Endothelial cell of umbilical vein (primary cell): Measurements from ENCODE around the gene SLC22A7. TPM values are rescaled to one million over a fixed set of nuclear protein-coding genes. Genes with fewer than 3 reads are reported as not detected.

Experiments
- BruUV-seq: library from RNA; stranded (reverse); fragments of 400-500 nt; replicated peaks from 2 replicates; lab custom pipeline; 2021; lab: Mats Ljungman, UMichigan
- CTCF ChIA-PET: fragments of 300-600, 350-600 bp; sonication (Branson Sonifier 250); formaldehyde crosslinking; loops from one replicate; lab custom pipeline; 2021; ENCODE audit warnings: antibody characterized with exemption, inconsistent platforms; lab: Charles Lee
- POLR2A ChIA-PET: fragments of 300-600, 350-600 bp; sonication (Branson Sonifier 250); formaldehyde crosslinking; loops from one replicate; lab custom pipeline; 2021; ENCODE audit warnings: antibody characterized with exemption, inconsistent platforms; lab: Charles Lee
- DNase-seq: peaks from one replicate; pipeline ENCODE4 v3.0.0-alpha.2; 2011; ENCODE audit warnings: low read depth, low spot score
- FAIRE-seq: peaks from 2 replicates; lab custom pipeline; 2011; peaks lifted over from hg19 to GRCh38; lab: Jason Lieb, UNC
- H2AFZ ChIP-seq: 2 replicates; pipeline ENCODE4 v1.6.0; 2012; ENCODE audit warnings: low read depth, low read length, control low read depth, inconsistent platforms
- H3K27ac ChIP-seq: 2 replicates; pipeline ENCODE4 v1.5.1; 2011; ENCODE audit warnings: low read depth, mild to moderate bottlenecking, control low read depth, low read length, moderate library complexity; ENCODE audit not compliant: insufficient read depth
- H3K27me3 ChIP-seq, 2 experiments: 2 replicates each; pipeline versions ENCODE4 v1.6.0 to v1.6.1; 2011; ENCODE audit warnings: low read length in 2 of 2, mixed read lengths in 1 of 2; ENCODE audit not compliant: control insufficient read depth in 2 of 2, insufficient read depth in 2 of 2
- H3K36me3 ChIP-seq, 2 experiments: 2 replicates in 1 of 2; 3 replicates in 1 of 2; pipeline ENCODE4 v1.5.1; 2011; ENCODE audit warnings: low read length in 2 of 2, mild to moderate bottlenecking in 1 of 2, moderate library complexity in 1 of 2; ENCODE audit not compliant: control insufficient read depth in 2 of 2, insufficient read depth in 2 of 2; ENCODE audit errors: extremely low read depth in 1 of 2
- H3K4me1 ChIP-seq: 3 replicates; pipeline ENCODE4 v1.5.1; 2011; ENCODE audit warnings: mild to moderate bottlenecking, low read length; ENCODE audit not compliant: control insufficient read depth, insufficient read depth; ENCODE audit errors: extremely low read depth
- H3K4me2 ChIP-seq: 2 replicates; pipeline ENCODE4 v1.6.1; 2011; ENCODE audit warnings: low read length, control low read depth, mixed read lengths; ENCODE audit not compliant: insufficient read depth
- H3K4me3 ChIP-seq, 3 experiments: fragments of 200-600 bp in 1 of 3; sonication (generic), shearing (Covaris generic) in 1 of 3; replicated peaks in 1 of 3; 2 replicates each; pipeline ENCODE4 v1.5.1; 2011 to 2016; ENCODE audit warnings: control low read depth in 3 of 3, low read length in 3 of 3, mild to moderate bottlenecking in 2 of 3, inconsistent platforms in 1 of 3, low read depth in 1 of 3, moderate library complexity in 1 of 3; ENCODE audit not compliant: insufficient read depth in 1 of 3
- H3K79me2 ChIP-seq: 2 replicates; pipeline ENCODE4 v1.6.0; 2012; ENCODE audit warnings: low read length, inconsistent platforms; ENCODE audit not compliant: control insufficient read depth, insufficient read depth
- H3K9ac ChIP-seq: replicated peaks from 2 replicates; pipeline ENCODE3; 2011; ENCODE audit warnings: low read length, control low read depth; ENCODE audit not compliant: insufficient read depth; ENCODE audit errors: extremely low read depth
- H3K9me1 ChIP-seq: replicated peaks from 3 replicates; pipeline ENCODE4 v1.6.0; 2011; ENCODE audit warnings: mild to moderate bottlenecking, low read length; ENCODE audit not compliant: control insufficient read depth, insufficient read depth; ENCODE audit errors: extremely low read depth
- H3K9me3 ChIP-seq: replicated peaks from 2 replicates; pipeline ENCODE4 v1.5.1; 2012; ENCODE audit warnings: low read length, inconsistent platforms; ENCODE audit not compliant: control insufficient read depth, insufficient read depth
- H4K20me1 ChIP-seq: replicated peaks from 2 replicates; pipeline ENCODE3; 2011; ENCODE audit warnings: mild to moderate bottlenecking, low read length; ENCODE audit not compliant: control insufficient read depth, insufficient read depth; ENCODE audit errors: extremely low read depth
- CTCF ChIP-seq, 2 donors: IDR thresholded peaks; 1 replicate in 1 of 2; 2 replicates in 1 of 2; pipeline ENCODE4 v1.5.1; 2011; ENCODE audit warnings: low read length in 2 of 2, mild to moderate bottlenecking in 2 of 2, moderate library complexity in 2 of 2, control low read depth in 1 of 2, inconsistent platforms in 1 of 2, low read depth in 1 of 2; ENCODE audit not compliant: insufficient read depth in 1 of 2; ENCODE audit errors: extremely low read depth in 1 of 2
- EZH2 ChIP-seq: IDR thresholded peaks from 2 replicates; pipeline ENCODE4 v1.6.1; 2012; ENCODE audit warnings: borderline replicate concordance, low read depth, mild to moderate bottlenecking, moderate library complexity, low read length, inconsistent platforms; ENCODE audit not compliant: severe bottlenecking
- FOS ChIP-seq: IDR thresholded peaks from 2 replicates; pipeline ENCODE4 v1.6.1; 2011; ENCODE audit warnings: mild to moderate bottlenecking, low read length, moderate library complexity, borderline replicate concordance; ENCODE audit not compliant: insufficient read depth
- GATA2 ChIP-seq: IDR thresholded peaks from 2 replicates; pipeline ENCODE4 v1.7.0; 2011; ENCODE audit warnings: low read depth, mild to moderate bottlenecking, moderate library complexity, mixed read lengths, low read length; ENCODE audit not compliant: insufficient read length, insufficient read depth
- JUN ChIP-seq: IDR thresholded peaks from 2 replicates; pipeline ENCODE4 v1.6.1; 2011; ENCODE audit warnings: borderline replicate concordance, low read depth; ENCODE audit not compliant: insufficient read length, insufficient read depth
- MAX ChIP-seq: IDR thresholded peaks from 2 replicates; pipeline ENCODE4 v1.6.1; 2011; ENCODE audit not compliant: insufficient read depth, insufficient read length
- MYC ChIP-seq: IDR thresholded peaks from one replicate; pipeline ENCODE4 v1.6.1; 2011; ENCODE audit warnings: mild to moderate bottlenecking, low read depth, low read length
- POLR2A ChIP-seq: IDR thresholded peaks from 2 replicates; pipeline ENCODE4 v1.6.1; 2012; ENCODE audit warnings: low read depth, mild to moderate bottlenecking, control low read depth, low read length
- POLR2AphosphoS5 ChIP-seq: IDR thresholded peaks from 2 replicates; pipeline ENCODE4 v1.6.1; 2012; ENCODE audit warnings: low read depth, mild to moderate bottlenecking, control low read depth, low read length, moderate library complexity; ENCODE audit not compliant: insufficient read depth
- dilution Hi-C: fragments of 300-500 bp; cut with MboI; formaldehyde crosslinking; loops from one replicate; pipeline ENCODE4 v1.15.0; 2019; ENCODE audit warnings: low sequenced_read_pairs; ENCODE audit not compliant: extremely low pct_ligation_motif_present
- intact Hi-C: fragments of 100-400 bp; cut with micrococcal nuclease; formaldehyde crosslinking; loops from one replicate; pipeline ENCODE4 v1.10.0; 2022
- polyA plus RNA-seq, 4 experiments: library from polyadenylated mRNA; depleted of rRNA in 3 of 4; stranded (reverse) in 3 of 4; unstranded in 1 of 4; fragments of >200 nt; gene quantifications; 2 replicates each; pipeline versions ENCODE4 v1.2.1 to v1.2.3, GENCODE V29; 2011 to 2012; ENCODE audit warnings: missing spikeins in 1 of 4
- total RNA-seq: library from RNA; stranded (reverse); gene quantifications from 2 replicates; pipeline ENCODE4 v1.2.3, GENCODE V29; 2021

Gene SLC22A7
- total and polyA plus RNA-seq, 2 donors (not counting 3 experiments of a cell fraction or from before 2014, with no cell fraction given), result not detected

GRCh38 chr6:43271103-43271815 is 26.8 kb upstream of the SLC22A7 start:
- no peak for TF ChIP-seq JUN
- TF ChIP-seq MAX, result no peak
- no peak for TF ChIP-seq EZH2
- no peak for TF ChIP-seq GATA2
- TF ChIP-seq FOS, result no peak
- no peak for TF ChIP-seq MYC
- no peak for TF ChIP-seq CTCF (IDR thresholded peaks at IDR 0.05; ENCODE audit: extremely low read depth in 1 of 2, insufficient read depth in 1 of 2, low read depth in 1 of 2, low read length in 2 of 2)
- no peak for TF ChIP-seq POLR2AphosphoS5
- TF ChIP-seq POLR2A, result no peak
- Histone ChIP-seq H3K27me3 (peaks cover 49 to 54% of the 10 kb centered on the region in 2 experiments), H2AFZ (no peak overlapping the region), H3K27ac (no peak overlapping the region), H3K36me3 (no peaks in the 10 kb centered on the region), H3K9ac (no peak overlapping the region), H3K79me2 (no peaks in the 10 kb centered on the region), H3K9me3 (no peaks in the 10 kb centered on the region), H3K4me1 (no peaks in the 10 kb centered on the region), H3K4me3 (no peak overlapping the region), H3K9me1 (no peaks in the 10 kb centered on the region), H3K4me2 (no peak overlapping the region), H4K20me1 (no peaks in the 10 kb centered on the region)
- no TSS peak for BruUV-seq
- FAIRE-seq (no peak), DNase-seq (no peak)
- intact Hi-C loops, result no loop called here
- ChIA-PET POLR2A (no interaction called here), CTCF (interaction anchor here (1.3 kb wide), 1 partner anchor 63 kb away, joined by 4 read pairs; no protein-coding TSS in a partner anchor)
- dilution Hi-C loops, result no loop called here
